ENCODE measurements around the gene SNTB2.
A peak's percentile ranks its signal among the peaks of the same experiment; 100 is the strongest.
"Not testable (repeated sequence)": the region's sequence is repeated elsewhere in the genome, so short reads cannot be mapped to it uniquely, and the experiment has no call there.

Gene SNTB2

GRCh38 chr16:69283851-69284250 is 96.9 kb downstream of the SNTB2 start:
- no peaks in the 10 kb centered on the region for H3K9me3 ChIP-seq (replicated peaks in 1 of 2; ENCODE audit: control insufficient read depth in 2 of 2, insufficient read depth in 1 of 2, low read depth in 1 of 2, low read length in 2 of 2)
- H3K4me1 ChIP-seq (ENCODE audit: control insufficient read depth in 2 of 2, insufficient read depth in 1 of 2, low read depth in 1 of 2, low read length in 2 of 2): no peaks in the 10 kb centered on the region
- H3K79me1 ChIP-seq (ENCODE audit: low read depth, low read length): no peaks in the 10 kb centered on the region
- H3K27me3 ChIP-seq (ENCODE audit: control insufficient read depth in 3 of 3, insufficient read depth in 3 of 3, low read depth in 1 of 3, low read length in 3 of 3): no peaks in the 10 kb centered on the region
- no peak overlapping the region for H2AK5ac ChIP-seq (ENCODE audit: low read depth, low read length)
- no peak overlapping the region for H3K4me2 ChIP-seq (ENCODE audit: insufficient read depth, low read length, poor library complexity, severe bottlenecking)
- no peak overlapping the region for H2BK5ac ChIP-seq (ENCODE audit: low read length)
- H4K8ac ChIP-seq (ENCODE audit: low read depth, low read length): no peak overlapping the region
- H2BK15ac ChIP-seq (ENCODE audit: low read length): no peak overlapping the region
- H3K9ac ChIP-seq (ENCODE audit: low read depth, low read length, poor library complexity): no peak overlapping the region
- no peak overlapping the region for H3K18ac ChIP-seq (ENCODE audit: low read length)
- no peak overlapping the region for H3K4ac ChIP-seq (ENCODE audit: low read length)
- H3K23ac ChIP-seq (ENCODE audit: low read depth, low read length, poor library complexity): no peak overlapping the region
- WGBS, 2 donors (ENCODE audit: extremely low coverage in 2 of 2, insufficient read length in 2 of 2, insufficient replicate concordance in 1 of 2): no CpG with 5 or more reads among the region's 4 CpGs
- no peak overlapping the region for H2AFZ ChIP-seq (ENCODE audit: low read length)
- no peak overlapping the region for H2BK120ac ChIP-seq (ENCODE audit: low read depth, low read length)
- no peak overlapping the region for H4K91ac ChIP-seq (ENCODE audit: low read depth, low read length, poor library complexity)
- H3K36me3 ChIP-seq (replicated peaks in 1 of 2; ENCODE audit: control insufficient read depth in 2 of 2, insufficient read depth in 2 of 2, low read length in 2 of 2): peaks cover 11 to 62% of the 10 kb centered on the region in 2 donors
- no peak overlapping the region for H3K27ac ChIP-seq (replicated peaks; ENCODE audit: low read length)
- no peak overlapping the region for H3K14ac ChIP-seq (ENCODE audit: low read length)
- H3K4me3 ChIP-seq (ENCODE audit: low read length in 2 of 2): no peak overlapping the region
- H2BK12ac ChIP-seq (ENCODE audit: low read length): no peak overlapping the region
- no peak for DNase-seq (ENCODE audit: low spot score)

- Histone ChIP-seq H3K4me1 (ENCODE audit: control insufficient read depth in 2 of 2, insufficient read depth in 1 of 2, low read depth in 1 of 2, low read length in 2 of 2) (no peaks in the 10 kb centered on the region), H3K27ac (replicated peaks; ENCODE audit: low read length) (no peak overlapping the region), H3K9ac (ENCODE audit: low read depth, low read length, poor library complexity) (no peak overlapping the region), H2BK12ac (ENCODE audit: low read length) (no peak overlapping the region), H3K4ac (ENCODE audit: low read length) (no peak overlapping the region), H3K23ac (ENCODE audit: low read depth, low read length, poor library complexity) (no peak overlapping the region), H3K27me3 (ENCODE audit: control insufficient read depth in 3 of 3, insufficient read depth in 3 of 3, low read depth in 1 of 3, low read length in 3 of 3) (no peaks in the 10 kb centered on the region), H3K36me3 (replicated peaks in 1 of 2; ENCODE audit: control insufficient read depth in 2 of 2, insufficient read depth in 2 of 2, low read length in 2 of 2) (peaks cover 11 to 67% of the 10 kb centered on the region in 2 donors), H2AK5ac (ENCODE audit: low read depth, low read length) (no peak overlapping the region), H2AFZ (ENCODE audit: low read length) (no peak overlapping the region), H3K79me1 (ENCODE audit: low read depth, low read length) (no peaks in the 10 kb centered on the region), H3K14ac (ENCODE audit: low read length) (no peak overlapping the region), H2BK5ac (ENCODE audit: low read length) (no peak overlapping the region), H4K8ac (ENCODE audit: low read depth, low read length) (no peak overlapping the region), H3K4me2 (ENCODE audit: insufficient read depth, low read length, poor library complexity, severe bottlenecking) (no peak overlapping the region), H4K91ac (ENCODE audit: low read depth, low read length, poor library complexity) (no peak overlapping the region), H3K9me3 (replicated peaks in 1 of 2; ENCODE audit: control insufficient read depth in 2 of 2, insufficient read depth in 1 of 2, low read depth in 1 of 2, low read length in 2 of 2) (no peaks in the 10 kb centered on the region), H2BK120ac (ENCODE audit: low read depth, low read length) (no peak overlapping the region), H3K18ac (ENCODE audit: low read length) (no peak overlapping the region), H2BK15ac (ENCODE audit: low read length) (no peak overlapping the region), H3K4me3 (ENCODE audit: low read length in 2 of 2) (no peak overlapping the region)
- no CpG with 5 or more reads among the region's 4 CpGs for WGBS, 2 donors (ENCODE audit: extremely low coverage in 2 of 2, insufficient read length in 2 of 2, insufficient replicate concordance in 1 of 2)
- DNase-seq (ENCODE audit: low spot score): no peak
Observed at GRCh38 chr16:69285240-69285639, 98.3 kb downstream of the SNTB2 start.

- H3K18ac ChIP-seq (ENCODE audit: low read length): no peak overlapping the region
- no peak overlapping the region for H2AFZ ChIP-seq (ENCODE audit: low read length)
- H4K8ac ChIP-seq (ENCODE audit: low read depth, low read length): no peak overlapping the region
- no peak overlapping the region for H3K4ac ChIP-seq (ENCODE audit: low read length)
- no peak overlapping the region for H3K4me2 ChIP-seq (ENCODE audit: insufficient read depth, low read length, poor library complexity, severe bottlenecking)
- H4K91ac ChIP-seq (ENCODE audit: low read depth, low read length, poor library complexity): no peak overlapping the region
- no peaks in the 10 kb centered on the region for H3K9me3 ChIP-seq (replicated peaks in 1 of 2; ENCODE audit: control insufficient read depth in 2 of 2, insufficient read depth in 1 of 2, low read depth in 1 of 2, low read length in 2 of 2)
- WGBS, 2 donors (ENCODE audit: extremely low coverage in 2 of 2, insufficient read length in 2 of 2, insufficient replicate concordance in 1 of 2): no CpG with 5 or more reads among the region's 13 CpGs
- DNase-seq (ENCODE audit: low spot score): peak; percentile 18
- no peak overlapping the region for H3K4me3 ChIP-seq (ENCODE audit: low read length in 2 of 2)
- H2BK120ac ChIP-seq (ENCODE audit: low read depth, low read length): no peak overlapping the region
- no peak overlapping the region for H3K27ac ChIP-seq (replicated peaks; ENCODE audit: low read length)
- H3K23ac ChIP-seq (ENCODE audit: low read depth, low read length, poor library complexity): no peak overlapping the region
- no peak overlapping the region for H2BK5ac ChIP-seq (ENCODE audit: low read length)
- no peak overlapping the region for H2BK15ac ChIP-seq (ENCODE audit: low read length)
- H2BK12ac ChIP-seq (ENCODE audit: low read length): no peak overlapping the region
- no peaks in the 10 kb centered on the region for H3K79me1 ChIP-seq (ENCODE audit: low read depth, low read length)
- peaks cover 13 to 79% of the 10 kb centered on the region in 2 donors for H3K36me3 ChIP-seq (replicated peaks in 1 of 2; ENCODE audit: control insufficient read depth in 2 of 2, insufficient read depth in 2 of 2, low read length in 2 of 2)
- H3K27me3 ChIP-seq (ENCODE audit: control insufficient read depth in 3 of 3, insufficient read depth in 3 of 3, low read depth in 1 of 3, low read length in 3 of 3): no peaks in the 10 kb centered on the region
- H3K4me1 ChIP-seq (ENCODE audit: control insufficient read depth in 2 of 2, insufficient read depth in 1 of 2, low read depth in 1 of 2, low read length in 2 of 2): no peaks in the 10 kb centered on the region
- H2AK5ac ChIP-seq (ENCODE audit: low read depth, low read length): no peak overlapping the region
- no peak overlapping the region for H3K9ac ChIP-seq (ENCODE audit: low read depth, low read length, poor library complexity)
- no peak overlapping the region for H3K14ac ChIP-seq (ENCODE audit: low read length)
Observed at GRCh38 chr16:69286941-69287713, 100.2 kb downstream of the SNTB2 start.

- not testable (repeated sequence) for H3K18ac ChIP-seq (ENCODE audit: low read length); H2AFZ ChIP-seq (ENCODE audit: low read length); H2BK120ac ChIP-seq (ENCODE audit: low read depth, low read length); DNase-seq (ENCODE audit: low spot score); H3K9ac ChIP-seq (ENCODE audit: low read depth, low read length, poor library complexity); H2BK12ac ChIP-seq (ENCODE audit: low read length); H3K27me3 ChIP-seq (ENCODE audit: control insufficient read depth in 3 of 3, insufficient read depth in 3 of 3, low read depth in 1 of 3, low read length in 3 of 3); H3K4me2 ChIP-seq (ENCODE audit: insufficient read depth, low read length, poor library complexity, severe bottlenecking); H4K91ac ChIP-seq (ENCODE audit: low read depth, low read length, poor library complexity); H3K79me1 ChIP-seq (ENCODE audit: low read depth, low read length); H2BK5ac ChIP-seq (ENCODE audit: low read length); H3K14ac ChIP-seq (ENCODE audit: low read length); H3K4me1 ChIP-seq (ENCODE audit: control insufficient read depth in 2 of 2, insufficient read depth in 1 of 2, low read depth in 1 of 2, low read length in 2 of 2); H3K23ac ChIP-seq (ENCODE audit: low read depth, low read length, poor library complexity); H3K9me3 ChIP-seq (replicated peaks in 1 of 2; ENCODE audit: control insufficient read depth in 2 of 2, insufficient read depth in 1 of 2, low read depth in 1 of 2, low read length in 2 of 2); H3K27ac ChIP-seq (replicated peaks; ENCODE audit: low read length); H2AK5ac ChIP-seq (ENCODE audit: low read depth, low read length); H4K8ac ChIP-seq (ENCODE audit: low read depth, low read length); H3K4me3 ChIP-seq (ENCODE audit: low read length in 2 of 2); H2BK15ac ChIP-seq (ENCODE audit: low read length); H3K4ac ChIP-seq (ENCODE audit: low read length)
- no CpG with 5 or more reads among the region's 9 CpGs for WGBS, 2 donors (ENCODE audit: extremely low coverage in 2 of 2, insufficient read length in 2 of 2, insufficient replicate concordance in 1 of 2)
- H3K36me3 ChIP-seq (replicated peaks in 1 of 2; ENCODE audit: control insufficient read depth in 2 of 2, insufficient read depth in 2 of 2, low read length in 2 of 2): peaks cover 2 to 48% of the 10 kb centered on the region in 2 donors
Observed at GRCh38 chr16:69291657-69292056, 104.7 kb downstream of the SNTB2 start.

All from neuronal stem cell (in vitro differentiated cells).